Gastrocnemius medialis (tissue), 4 donors: ENCODE measurements around the gene EIF4E2.

Source experiments
- POLR2A ChIP-seq, 2 donors: fragments of 450-650 bp; IDR thresholded peaks; one replicate each; pipeline ENCODE4 v1.6.1; 2017; ENCODE audit warnings: antibody characterized with exemption in 2 of 2, mild to moderate bottlenecking in 2 of 2, moderate library complexity in 2 of 2
- TF ChIP-seq, protein P1 (sequence below), 5 experiments: fragments of 450-650 bp in 3 of 5; fragments of 200-600 bp in 2 of 5; sonication (generic) in 2 of 5; IDR thresholded peaks in 4 of 5; conservative IDR thresholded peaks in 1 of 5; 1 replicate in 4 of 5; 2 replicates in 1 of 5; pipeline ENCODE4 v1.5.1; 2016 to 2019; ENCODE audit warnings: antibody characterized with exemption in 5 of 5, mild to moderate bottlenecking in 3 of 5, moderate library complexity in 3 of 5

DNA sequence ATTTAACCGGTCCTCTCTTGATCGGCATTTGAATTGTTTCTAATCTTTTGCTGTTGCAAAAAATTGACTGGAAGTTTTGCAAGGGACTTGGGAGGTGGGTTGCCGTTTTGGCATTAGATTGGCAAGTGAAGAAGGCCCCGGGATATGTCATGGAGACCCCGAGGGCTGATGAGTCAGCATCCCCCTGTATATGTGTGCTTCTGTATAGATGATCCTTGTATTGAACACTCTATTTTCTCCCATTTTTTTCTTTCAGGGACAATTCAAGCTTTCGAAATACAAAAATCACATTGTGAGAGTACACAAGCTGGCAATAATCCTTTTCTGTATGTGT lies 30.1 kb downstream of the EIF4E2 start:
- TF ChIP-seq, protein P1, sequence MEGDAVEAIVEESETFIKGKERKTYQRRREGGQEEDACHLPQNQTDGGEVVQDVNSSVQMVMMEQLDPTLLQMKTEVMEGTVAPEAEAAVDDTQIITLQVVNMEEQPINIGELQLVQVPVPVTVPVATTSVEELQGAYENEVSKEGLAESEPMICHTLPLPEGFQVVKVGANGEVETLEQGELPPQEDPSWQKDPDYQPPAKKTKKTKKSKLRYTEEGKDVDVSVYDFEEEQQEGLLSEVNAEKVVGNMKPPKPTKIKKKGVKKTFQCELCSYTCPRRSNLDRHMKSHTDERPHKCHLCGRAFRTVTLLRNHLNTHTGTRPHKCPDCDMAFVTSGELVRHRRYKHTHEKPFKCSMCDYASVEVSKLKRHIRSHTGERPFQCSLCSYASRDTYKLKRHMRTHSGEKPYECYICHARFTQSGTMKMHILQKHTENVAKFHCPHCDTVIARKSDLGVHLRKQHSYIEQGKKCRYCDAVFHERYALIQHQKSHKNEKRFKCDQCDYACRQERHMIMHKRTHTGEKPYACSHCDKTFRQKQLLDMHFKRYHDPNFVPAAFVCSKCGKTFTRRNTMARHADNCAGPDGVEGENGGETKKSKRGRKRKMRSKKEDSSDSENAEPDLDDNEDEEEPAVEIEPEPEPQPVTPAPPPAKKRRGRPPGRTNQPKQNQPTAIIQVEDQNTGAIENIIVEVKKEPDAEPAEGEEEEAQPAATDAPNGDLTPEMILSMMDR (IDR thresholded peaks at IDR 0.05 in 4 of 5, conservative IDR thresholded peaks at IDR 0.05 in 1 of 5), result no peak
- TF ChIP-seq POLR2A (IDR thresholded peaks at IDR 0.05), result no peak
